Measurements from ENCODE around the gene DEPDC1.

Gene DEPDC1

DNA sequence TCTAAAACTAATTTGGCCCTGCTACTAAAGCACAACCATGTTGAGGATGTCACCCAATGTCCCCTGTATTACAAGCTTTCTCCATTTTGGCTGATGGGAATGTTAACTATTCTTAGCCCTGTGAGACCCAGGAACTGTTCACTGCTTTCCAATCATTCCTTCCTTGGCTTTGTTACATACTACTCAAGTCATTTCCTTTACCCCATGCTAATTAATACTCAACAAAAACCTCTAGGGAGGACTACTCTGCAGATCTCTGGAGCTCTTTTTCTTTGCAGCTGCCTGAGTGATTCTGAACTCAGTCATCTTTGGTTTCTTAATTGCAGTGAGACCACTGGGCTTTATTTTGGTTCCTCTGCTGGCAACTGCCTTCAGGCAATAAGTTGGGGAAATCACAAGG, 23.8 kb downstream of the DEPDC1 start:
- no peak for DNase-seq (ENCODE audit: low read depth)

DNA sequence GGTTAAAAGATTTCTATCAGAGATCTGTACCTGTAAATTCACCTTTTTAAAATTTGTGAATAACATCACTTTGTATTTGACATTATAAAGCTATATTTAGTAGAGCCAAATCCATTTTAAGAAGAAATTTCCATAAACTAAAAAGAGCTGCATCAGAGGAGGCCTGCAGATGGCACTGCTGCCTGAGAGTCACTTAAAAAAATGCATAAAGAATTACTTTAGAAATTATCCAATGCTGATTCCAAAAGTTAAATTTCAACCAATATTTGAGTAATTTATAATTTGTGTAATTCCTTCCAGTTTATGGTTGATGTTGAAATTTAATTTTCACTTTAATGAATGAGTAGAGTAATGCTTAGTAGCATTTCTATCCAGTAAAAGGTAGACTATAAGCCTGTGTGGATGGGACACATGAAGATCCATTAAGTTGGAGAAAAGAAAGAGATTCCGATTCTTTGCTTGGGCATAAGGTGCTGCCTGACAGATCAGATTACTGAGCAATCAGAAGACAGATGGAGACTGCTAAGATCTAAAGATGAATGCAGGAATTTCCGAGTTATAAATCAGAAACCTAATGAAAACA, 26.4 kb downstream of the DEPDC1 start:
- DNase-seq (ENCODE audit: low read depth) = peak; percentile 22

DNA sequence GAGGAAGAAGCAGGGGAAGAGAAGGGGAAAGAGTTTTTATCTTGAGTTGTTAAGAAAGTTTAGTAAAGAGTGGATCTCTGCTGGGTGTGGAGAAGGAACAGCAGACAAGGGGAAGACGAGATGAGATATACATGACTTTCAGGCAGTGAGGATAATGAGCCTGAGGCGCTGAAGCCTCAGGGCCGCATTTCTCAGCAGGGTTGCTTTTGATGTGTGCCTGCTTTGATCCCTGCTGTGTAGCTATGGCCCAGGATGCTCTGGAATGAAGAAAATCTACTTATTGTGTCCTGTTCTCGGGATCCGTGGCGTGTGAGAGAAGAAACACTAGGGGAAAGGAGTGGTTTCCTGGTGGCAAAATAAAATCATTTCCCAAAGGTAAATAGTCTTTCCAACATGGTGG, 32.0 kb downstream of the DEPDC1 start:
- DNase-seq (ENCODE audit: low read depth) = no peak

DNA sequence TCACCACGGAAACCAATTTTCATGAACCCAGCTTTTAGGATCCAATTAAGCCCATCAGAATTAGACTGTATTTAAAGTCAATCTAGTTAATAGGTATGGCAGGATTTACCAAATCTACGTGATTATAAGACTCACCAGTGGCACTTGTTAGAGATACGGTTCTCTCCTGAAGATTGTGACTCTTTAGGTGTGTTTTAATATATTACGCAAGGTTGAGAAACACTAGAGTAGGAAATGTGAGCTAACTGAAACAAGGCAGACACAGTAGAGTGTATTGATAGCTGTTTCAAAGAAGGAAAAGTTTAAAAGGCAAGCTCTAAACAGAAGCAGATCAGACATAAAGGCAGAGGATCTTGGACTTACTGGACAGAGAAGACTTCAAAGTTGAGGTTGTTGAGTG, 35.9 kb downstream of the DEPDC1 start:
- DNase-seq (ENCODE audit: low read depth) = peak; percentile 4

DNA sequence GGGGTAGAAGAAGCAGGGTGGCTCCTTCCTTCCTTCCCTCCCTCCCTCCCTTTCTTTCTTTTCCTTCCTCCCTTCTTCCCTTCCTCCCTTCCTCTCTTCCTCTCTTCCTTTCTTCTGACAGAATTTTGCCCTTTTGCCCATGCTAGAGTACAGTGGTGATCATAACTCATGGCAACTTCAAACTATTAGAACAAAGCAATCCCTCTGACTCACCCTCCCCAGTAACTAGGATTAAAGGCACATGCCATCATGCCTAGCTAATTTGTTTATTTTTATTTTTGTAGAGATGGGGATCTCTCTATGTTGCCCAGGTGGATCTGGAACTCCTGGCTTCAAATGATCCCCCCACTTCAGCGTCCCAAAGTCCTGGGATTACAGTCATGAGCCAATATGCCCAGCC, 37.1 kb downstream of the DEPDC1 start:
- peak; percentile 78 for DNase-seq (ENCODE audit: low read depth)

DNA sequence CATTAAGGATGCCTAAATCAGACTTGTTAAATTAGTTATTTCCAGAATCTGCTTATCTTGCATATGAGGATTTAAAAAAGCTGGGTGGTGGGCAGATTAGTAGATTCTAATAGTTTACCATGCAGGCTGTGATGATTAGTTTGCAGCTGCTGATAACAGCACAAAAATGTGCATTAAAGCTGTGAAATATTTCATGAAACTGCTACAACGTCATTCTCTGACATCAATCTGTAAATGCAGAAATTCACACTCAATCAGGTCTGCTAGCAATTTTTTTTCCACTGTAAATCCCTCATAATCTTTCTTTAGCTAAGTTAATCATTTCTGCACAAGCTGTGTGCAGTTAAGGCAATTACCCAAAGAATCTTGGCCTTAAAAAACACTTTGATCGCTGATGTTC, 37.8 kb downstream of the DEPDC1 start:
- DNase-seq (ENCODE audit: low read depth) = no peak

DNA sequence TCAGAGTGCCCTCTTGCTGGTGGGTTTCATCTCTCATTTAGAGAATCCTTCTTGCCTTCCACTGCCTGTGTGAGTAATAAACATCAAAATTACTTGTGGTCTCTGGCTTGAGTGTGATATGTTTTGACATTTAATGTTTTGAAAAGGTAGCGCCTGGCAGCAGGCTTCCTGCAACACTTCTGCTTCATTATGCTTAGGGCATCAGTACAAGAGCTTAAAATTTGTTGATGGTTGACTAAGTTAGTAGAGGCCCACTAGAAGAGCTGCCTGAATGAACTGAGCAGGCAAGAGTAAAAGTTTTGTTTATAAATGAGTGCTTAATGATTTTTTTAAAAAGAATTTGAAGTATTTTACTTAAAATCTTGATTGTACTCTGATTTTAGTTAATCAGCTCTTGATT, 40.7 kb downstream of the DEPDC1 start:
- no peak for DNase-seq (ENCODE audit: low read depth)

DNA sequence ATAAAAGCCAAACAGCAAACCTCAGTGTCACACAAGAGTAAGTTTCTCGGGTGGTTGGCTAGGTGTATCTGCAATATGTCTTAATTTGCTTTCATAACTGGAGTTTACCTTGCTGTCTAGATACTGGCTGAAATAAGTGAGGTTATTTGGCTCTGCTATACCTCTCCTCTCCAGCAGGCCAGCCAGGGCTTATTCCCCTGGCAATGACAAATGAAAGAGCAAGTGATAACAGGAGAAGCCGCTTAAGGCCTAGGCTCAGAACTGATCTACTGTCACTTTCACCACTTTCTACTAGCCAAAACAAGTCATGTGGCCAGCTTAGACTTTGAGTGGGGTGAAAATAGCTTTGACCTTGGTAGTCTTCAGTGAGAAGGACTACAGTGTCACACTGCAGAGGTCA, 42.3 kb downstream of the DEPDC1 start:
- peak; percentile 35 for DNase-seq (ENCODE audit: low read depth)

DNA sequence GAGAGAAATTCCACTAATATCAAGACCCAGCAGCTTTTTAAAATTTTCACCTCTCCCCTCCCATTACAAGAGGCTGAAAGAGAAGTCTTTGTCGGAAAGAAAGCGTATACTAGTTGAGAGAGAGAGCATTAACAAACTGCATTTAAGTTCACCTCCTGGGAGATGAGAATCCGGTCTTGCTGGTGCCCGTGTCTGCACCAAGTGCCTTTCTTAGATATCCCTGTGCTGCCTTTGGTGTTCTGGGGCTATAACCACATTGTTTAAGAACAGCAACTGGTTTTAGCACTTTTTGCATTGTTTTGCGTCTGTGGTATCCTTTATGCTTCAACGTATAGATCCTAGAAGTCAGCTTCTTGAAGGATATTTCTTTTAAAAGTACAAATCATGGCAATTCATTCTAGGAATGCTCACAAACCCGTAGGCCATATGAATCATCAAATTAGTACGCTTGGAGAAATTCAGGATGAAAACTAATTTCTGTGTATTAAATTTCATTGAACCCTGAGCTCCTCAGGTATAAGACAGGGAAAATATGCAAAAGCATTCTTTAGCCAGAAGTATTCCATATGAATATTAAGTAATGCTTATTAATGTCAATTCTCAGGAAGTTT, 43.7 kb downstream of the DEPDC1 start:
- DNase-seq (ENCODE audit: low read depth) = no peak

DNA sequence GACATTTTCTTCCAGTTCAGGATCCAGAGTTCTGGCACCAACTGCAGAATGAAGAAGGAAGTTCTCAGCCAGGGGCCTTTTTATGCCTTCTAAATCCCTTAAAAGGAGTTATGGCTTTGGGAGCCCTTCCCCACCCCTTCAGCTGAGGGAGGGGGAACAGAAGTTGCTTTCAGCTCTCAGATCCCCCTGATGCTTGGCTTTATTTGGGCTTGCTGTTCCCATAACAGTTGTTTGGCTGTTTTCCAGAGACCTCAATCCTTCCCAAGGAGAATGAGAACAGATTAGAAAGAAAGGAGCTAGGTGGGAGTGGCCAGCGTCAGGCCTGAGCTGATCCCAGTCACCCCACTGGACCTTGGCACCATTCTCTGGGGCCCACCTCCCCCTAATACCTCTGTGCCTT, 47.0 kb downstream of the DEPDC1 start, which contains the start of gene RPE65:
Gene RPE65, minus strand, starts transcription at position 54 of the 400 bp plus-strand sequence. Its CDS starts 49 bp downstream, at position 5.
- peak; percentile 63 for DNase-seq (ENCODE audit: low read depth)

DNA sequence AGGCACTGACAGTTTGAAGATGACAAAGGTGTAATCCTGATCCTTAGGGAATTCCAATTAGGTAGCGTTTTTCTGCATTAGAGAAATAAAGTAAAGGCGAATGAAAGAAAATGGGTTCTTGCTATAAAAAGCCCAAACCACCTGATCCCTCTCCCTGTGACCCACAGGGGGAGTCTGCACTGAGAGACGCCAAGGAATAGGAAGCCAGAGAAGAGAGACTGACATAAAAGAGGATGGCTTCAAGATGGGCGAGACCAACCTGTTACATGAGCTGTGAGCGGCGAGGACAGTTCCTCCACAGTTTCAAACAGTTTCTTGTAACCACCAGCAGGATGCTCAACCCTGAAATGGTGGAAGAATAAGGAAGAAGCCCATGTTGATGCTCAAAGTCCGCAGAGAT, 48.5 kb downstream of the DEPDC1 start:
- no peak for DNase-seq (ENCODE audit: low read depth)

DNA sequence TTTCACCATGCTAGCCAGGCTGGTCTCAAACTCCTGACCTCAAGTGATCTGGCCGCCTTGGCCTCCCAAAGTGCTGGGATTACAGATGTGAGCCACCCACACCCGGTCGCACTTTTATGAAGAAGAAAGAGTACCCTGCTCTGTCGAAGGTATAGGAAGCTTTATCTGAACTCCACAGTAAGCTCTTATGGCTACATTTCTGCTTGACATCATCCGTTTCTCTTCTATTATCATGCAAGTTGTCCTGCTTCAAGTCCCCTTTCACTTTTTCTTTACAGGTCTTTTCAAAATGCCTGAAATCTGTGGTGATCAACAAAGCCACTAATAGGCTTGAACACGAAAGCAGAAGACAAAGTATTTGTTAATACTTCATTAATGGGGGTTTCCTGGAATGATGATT, 51.2 kb downstream of the DEPDC1 start:
- no peak for DNase-seq (ENCODE audit: low read depth)

DNA sequence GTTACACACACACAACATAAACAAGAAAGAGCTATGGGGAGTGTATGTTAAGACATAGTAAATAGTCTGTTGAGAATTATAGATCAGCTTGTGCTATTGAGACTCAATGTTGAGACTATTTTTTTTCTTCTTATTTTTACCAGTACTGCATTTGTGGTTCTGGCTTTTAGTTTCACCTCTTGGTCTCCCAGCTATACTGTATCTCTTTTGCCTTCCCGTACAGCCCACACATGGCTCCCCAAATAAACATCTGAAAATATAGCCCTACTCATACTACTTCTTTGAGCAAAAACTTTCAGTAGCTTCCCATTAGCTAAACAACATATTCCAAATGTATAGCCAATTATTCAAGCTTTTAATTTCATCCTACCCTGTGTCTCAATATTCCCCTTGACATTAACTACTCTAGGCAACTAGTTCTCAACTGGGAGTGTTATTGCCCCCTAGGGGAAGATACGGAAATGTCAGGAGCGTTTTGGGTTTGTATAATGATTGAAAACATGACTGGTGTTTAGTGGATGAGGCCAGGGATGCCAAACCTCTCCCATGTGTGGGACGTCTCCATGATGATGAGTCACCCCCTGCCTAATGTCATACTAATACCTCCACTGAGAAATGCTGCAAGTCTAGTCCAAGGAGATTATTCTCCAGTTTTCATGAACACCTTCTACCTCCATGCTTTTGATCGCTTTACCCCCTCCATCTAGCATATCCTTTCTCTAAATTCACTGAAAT, 53.9 kb downstream of the DEPDC1 start:
- peak; percentile 73 for DNase-seq (ENCODE audit: low read depth)

DNA sequence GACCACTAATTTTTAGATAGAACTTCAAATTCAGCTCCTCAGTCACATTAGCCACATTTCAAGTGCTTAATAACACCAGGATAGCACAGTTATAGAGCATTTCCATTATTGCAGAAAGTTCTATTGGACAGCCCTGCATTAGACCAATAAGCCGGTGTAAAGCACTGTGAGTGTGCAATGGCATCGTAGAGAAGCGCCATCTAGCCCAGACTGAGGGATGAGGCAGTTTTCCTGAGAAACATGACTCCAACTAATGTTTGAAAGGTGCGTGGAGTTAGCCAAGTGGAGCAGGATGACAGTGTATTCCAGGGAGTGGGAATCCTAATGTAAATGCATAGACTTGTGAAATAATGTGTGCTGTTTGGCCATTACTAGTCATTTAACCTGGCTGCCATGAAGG, 54.9 kb downstream of the DEPDC1 start:
- DNase-seq (ENCODE audit: low read depth) = peak; percentile 3

DNA sequence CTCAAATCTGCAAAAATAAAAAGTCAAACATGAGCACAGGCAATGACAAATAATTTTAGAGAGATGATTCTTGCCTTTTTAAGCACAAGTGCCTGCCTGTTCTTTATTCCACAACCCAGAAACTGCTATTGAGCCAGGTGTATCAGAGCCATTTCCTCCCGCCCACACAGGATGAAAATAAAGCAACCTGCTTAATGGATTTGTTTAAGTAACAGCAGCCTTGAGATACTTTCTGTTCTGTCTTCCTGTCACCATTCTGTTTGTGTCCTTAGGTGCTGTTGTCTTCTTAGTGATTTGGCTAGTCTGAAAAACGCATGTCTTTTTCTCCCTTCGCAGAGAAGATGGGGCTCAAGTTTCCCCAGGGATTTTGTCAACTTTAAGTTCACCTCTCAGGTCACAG, 58.6 kb downstream of the DEPDC1 start:
- no peak for DNase-seq (ENCODE audit: low read depth)

DNA sequence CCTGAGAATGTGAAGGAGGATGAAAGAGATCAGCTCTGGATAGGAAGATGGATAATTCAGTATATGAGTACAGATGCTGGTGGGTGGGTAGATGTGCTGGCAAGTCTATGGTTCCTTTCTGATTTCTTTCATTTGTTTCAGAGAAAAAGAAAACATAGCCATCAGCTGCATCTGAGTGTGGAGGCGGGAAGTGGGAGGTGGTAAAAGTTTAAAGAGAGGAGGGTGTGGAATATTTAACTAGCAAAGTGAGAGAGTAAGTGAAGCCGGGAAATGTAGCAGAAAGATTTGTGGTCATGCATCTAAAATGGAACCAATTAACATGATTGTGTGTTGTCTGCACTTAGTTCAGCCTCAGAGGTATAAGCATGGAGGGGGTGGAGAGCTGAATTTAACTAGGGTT, 63.5 kb downstream of the DEPDC1 start:
- DNase-seq (ENCODE audit: low read depth) = no peak

DNA sequence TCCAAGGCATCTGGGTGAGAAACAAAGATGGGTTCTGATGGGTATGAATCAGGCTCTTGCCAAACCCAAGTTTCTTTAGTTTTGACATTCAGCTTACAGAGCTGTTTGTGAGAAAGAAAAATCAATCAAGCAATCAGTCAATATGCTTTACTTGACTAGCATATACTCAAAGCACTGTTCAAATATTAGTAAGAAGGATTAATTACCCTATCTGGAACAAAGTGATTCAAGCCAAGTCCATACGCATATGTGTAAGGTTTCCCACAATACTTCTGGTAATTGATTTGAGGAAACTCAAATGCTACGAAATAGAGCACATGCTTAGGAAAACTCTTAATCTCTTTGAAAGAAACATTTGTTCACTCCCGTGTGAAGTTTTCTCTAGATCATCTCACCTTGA, 65.8 kb downstream of the DEPDC1 start:
- no peak for DNase-seq (ENCODE audit: low read depth)

DNA sequence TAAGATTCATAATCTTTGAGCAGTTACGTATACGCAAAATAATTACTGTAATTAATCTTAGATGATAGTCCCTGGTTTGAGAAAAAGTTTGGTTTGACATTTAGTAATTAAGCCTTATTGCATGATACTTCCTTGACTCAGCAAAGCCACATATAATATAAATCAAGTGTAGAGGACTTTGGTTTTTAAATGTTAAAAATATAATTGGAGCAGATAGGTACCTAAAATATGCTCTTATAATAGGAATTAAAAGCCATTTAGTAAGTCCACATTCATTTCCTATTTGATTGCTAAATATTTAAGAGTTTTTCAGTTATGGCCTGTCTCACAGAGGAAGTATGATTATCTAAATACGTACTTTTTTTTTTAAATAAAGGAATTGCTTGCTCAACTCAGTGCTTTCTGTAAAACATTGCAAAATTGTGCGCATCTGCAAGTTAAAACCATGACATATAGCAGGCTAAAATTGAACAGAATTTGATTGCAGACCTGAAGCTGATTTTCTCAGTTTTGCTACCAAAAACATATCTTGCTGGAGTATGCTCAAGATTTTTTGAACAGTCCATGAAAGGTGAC, 67.6 kb downstream of the DEPDC1 start:
- DNase-seq (ENCODE audit: low read depth) = peak; percentile 23

DNA sequence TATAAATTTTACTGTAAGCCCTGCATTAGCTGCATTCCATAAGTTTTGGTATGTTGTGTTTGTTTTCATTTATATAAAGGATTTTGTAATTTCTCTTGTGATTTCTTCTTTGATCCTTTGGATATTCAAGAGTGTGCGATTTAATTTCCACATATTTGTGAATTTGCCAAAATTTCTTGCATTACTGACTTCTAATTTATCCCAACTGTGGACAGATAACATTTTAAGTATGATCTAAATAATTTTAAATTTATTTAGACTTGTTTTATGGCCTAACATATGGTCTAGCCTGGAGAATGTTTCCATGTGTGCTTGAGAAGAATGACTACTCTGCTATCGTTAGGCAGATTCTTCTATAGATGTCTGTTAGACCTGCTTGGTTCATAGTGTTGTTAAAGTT, 70.3 kb downstream of the DEPDC1 start:
- no peak for DNase-seq (ENCODE audit: low read depth)
